Uterus (tissue), 2 donors: ENCODE measurements around the gene SIRT2.

Experiments
- POLR2A ChIP-seq, 2 donors: fragments of 450-650 bp; IDR thresholded peaks; one replicate each; pipeline ENCODE4 v1.6.1; 2016; ENCODE audit warnings: antibody characterized with exemption in 2 of 2, mild to moderate bottlenecking in 1 of 2, moderate library complexity in 1 of 2
- TF ChIP-seq, protein P1 (sequence below), 4 experiments: fragments of 200-600 bp in 2 of 4; fragments of 450-650 bp in 2 of 4; sonication (generic) in 2 of 4; IDR thresholded peaks; one replicate each; pipeline ENCODE4 v1.5.1; 2016 to 2019; ENCODE audit warnings: antibody characterized with exemption in 4 of 4, mild to moderate bottlenecking in 2 of 4, moderate library complexity in 1 of 4

DNA sequence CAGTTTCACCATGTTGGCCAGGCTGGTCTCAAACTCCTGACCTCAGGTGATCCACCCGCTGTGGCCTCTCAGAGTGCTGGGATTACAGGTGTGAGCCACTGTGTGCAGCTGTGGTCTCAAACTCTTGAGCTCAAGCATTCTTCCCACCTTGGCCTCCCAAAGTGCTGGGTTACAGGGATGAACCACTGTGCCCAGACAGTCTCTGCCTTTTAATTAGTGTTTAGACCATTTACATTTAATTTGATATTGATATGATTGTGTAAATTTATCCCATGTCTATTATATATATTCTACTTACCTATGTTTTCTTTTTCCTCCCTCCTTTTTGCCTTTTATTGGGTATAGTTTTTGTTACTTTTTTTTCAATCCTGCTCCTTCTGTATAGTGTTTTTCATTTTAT is 2.3 kb upstream of the SIRT2 start:
- TF ChIP-seq, protein P1, sequence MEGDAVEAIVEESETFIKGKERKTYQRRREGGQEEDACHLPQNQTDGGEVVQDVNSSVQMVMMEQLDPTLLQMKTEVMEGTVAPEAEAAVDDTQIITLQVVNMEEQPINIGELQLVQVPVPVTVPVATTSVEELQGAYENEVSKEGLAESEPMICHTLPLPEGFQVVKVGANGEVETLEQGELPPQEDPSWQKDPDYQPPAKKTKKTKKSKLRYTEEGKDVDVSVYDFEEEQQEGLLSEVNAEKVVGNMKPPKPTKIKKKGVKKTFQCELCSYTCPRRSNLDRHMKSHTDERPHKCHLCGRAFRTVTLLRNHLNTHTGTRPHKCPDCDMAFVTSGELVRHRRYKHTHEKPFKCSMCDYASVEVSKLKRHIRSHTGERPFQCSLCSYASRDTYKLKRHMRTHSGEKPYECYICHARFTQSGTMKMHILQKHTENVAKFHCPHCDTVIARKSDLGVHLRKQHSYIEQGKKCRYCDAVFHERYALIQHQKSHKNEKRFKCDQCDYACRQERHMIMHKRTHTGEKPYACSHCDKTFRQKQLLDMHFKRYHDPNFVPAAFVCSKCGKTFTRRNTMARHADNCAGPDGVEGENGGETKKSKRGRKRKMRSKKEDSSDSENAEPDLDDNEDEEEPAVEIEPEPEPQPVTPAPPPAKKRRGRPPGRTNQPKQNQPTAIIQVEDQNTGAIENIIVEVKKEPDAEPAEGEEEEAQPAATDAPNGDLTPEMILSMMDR (IDR thresholded peaks at IDR 0.05) = no peak
- no peak for TF ChIP-seq POLR2A (IDR thresholded peaks at IDR 0.05)
